ENCODE measurements around the gene ZCCHC24.

DNA sequence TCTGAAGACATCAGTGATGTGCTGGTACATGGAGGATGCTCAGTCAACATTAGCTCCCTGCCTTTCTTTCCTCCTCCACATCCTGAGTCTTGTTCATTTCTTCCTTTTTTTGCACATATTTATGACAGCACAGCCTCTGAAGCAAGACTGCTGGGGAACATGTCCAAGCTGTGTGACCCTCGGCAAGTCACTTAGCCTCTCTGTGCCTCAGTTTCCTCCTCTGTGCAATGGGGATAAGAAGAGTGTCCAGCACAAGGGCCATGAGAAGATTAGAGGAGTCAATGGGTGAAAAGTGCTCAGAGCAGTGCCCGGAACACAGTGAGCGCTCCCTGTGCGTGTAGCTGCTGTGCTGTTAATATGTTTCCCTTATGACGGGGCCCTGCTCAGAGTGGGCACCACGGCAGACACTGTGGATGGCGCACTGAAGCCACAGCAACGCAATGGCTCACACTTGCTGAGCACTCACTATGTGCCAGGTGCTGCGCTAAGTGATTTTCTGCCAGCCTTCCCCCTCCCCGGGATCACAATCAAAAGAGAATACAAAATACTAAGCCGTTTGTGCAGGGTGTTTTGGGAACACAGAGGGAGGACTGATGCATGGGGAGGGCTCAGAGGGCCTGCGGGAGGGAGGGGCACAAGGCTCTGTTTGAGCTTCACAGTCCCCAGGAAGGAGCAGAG is 28.7 kb downstream of the ZCCHC24 start:
- TF ChIP-seq POLR2A (IDR thresholded peaks at IDR 0.05), result no peak
- TF ChIP-seq, protein P1, sequence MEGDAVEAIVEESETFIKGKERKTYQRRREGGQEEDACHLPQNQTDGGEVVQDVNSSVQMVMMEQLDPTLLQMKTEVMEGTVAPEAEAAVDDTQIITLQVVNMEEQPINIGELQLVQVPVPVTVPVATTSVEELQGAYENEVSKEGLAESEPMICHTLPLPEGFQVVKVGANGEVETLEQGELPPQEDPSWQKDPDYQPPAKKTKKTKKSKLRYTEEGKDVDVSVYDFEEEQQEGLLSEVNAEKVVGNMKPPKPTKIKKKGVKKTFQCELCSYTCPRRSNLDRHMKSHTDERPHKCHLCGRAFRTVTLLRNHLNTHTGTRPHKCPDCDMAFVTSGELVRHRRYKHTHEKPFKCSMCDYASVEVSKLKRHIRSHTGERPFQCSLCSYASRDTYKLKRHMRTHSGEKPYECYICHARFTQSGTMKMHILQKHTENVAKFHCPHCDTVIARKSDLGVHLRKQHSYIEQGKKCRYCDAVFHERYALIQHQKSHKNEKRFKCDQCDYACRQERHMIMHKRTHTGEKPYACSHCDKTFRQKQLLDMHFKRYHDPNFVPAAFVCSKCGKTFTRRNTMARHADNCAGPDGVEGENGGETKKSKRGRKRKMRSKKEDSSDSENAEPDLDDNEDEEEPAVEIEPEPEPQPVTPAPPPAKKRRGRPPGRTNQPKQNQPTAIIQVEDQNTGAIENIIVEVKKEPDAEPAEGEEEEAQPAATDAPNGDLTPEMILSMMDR (IDR thresholded peaks at IDR 0.05 in 8 of 11, conservative IDR thresholded peaks at IDR 0.05 in 3 of 11), result no peak
- no peak for TF ChIP-seq POLR2AphosphoS5 (IDR thresholded peaks at IDR 0.05)
